NCI-H2107 treated with DMSO at 0.1 percent for 48 hours (cell line): ENCODE measurements around the gene CD37.
"Not testable (repeated sequence)": the region's sequence is repeated elsewhere in the genome, so short reads cannot be mapped to it uniquely, and the experiment has no call there.

ENCODE experiments used
- DNase-seq: peaks from one replicate; lab custom pipeline; 2025; ENCODE audit not compliant: unreplicated experiment; lab: John Stamatoyannopoulos, UW

The CD37 gene

GRCh38 chr19:49328741-49329140 is 6.5 kb upstream of the CD37 start:
- DNase-seq = no peak

GRCh38 chr19:49331187-49331586 is 4.0 kb upstream of the CD37 start:
- DNase-seq = not testable (repeated sequence)

GRCh38 chr19:49331616-49332055 is 3.6 kb upstream of the CD37 start:
- no peak for DNase-seq

- DNase-seq = not testable (repeated sequence)
Measured at GRCh38 chr19:49332691-49333417, 2.4 kb upstream of the CD37 start.

GRCh38 chr19:49333418-49333805 is 1.8 kb upstream of the CD37 start:
- no peak for DNase-seq

GRCh38 chr19:49333811-49334288 is 1.4 kb upstream of the CD37 start:
- DNase-seq = no peak

- no peak for DNase-seq
Measured at GRCh38 chr19:49335784-49336481, 727 bp downstream of the CD37 start.

- no peak for DNase-seq
Measured at GRCh38 chr19:49336482-49337266, 1.5 kb downstream of the CD37 start.

GRCh38 chr19:49337267-49338022 is 2.2 kb downstream of the CD37 start:
- no peak for DNase-seq

- DNase-seq = no peak
Measured at GRCh38 chr19:49338023-49338677, 2.9 kb downstream of the CD37 start.

- DNase-seq = no peak
Measured at GRCh38 chr19:49338691-49339300, 3.6 kb downstream of the CD37 start.

GRCh38 chr19:49339301-49340068 is 4.3 kb downstream of the CD37 start:
- DNase-seq = no peak

GRCh38 chr19:49340069-49340864 is 5.1 kb downstream of the CD37 start:
- DNase-seq = peak; percentile 38

GRCh38 chr19:49340865-49341718 is 5.9 kb downstream of the CD37 start:
- DNase-seq = no peak

GRCh38 chr19:49342291-49342721 is 7.1 kb downstream of the CD37 start:
- no peak for DNase-seq

- no peak for DNase-seq
Measured at GRCh38 chr19:49343123-49343522, 7.9 kb downstream of the CD37 start.
